GM23338 (cell line): ENCODE measurements around the gene EFCAB8. TPM values are rescaled to one million over a fixed set of nuclear protein-coding genes. Genes with fewer than 3 reads are reported as not detected.

Experiments used
- ATAC-seq: fragments of 200-7000 bp; cut with Tn5 transposase; 3 replicates; pipeline ENCODE4 v1.9.1; 2020
- DNase-seq: peaks from one replicate; pipeline ENCODE4 v3.0.0-alpha.2; 2015; ENCODE audit warnings: low spot score
- H2AFZ ChIP-seq: fragments of 200-600 bp; sonication (generic); 2 replicates; pipeline ENCODE4 v1.8.0; 2016; ENCODE audit warnings: antibody characterized with exemption, mild to moderate bottlenecking, moderate library complexity
- H3F3A ChIP-seq: fragments of 200-600 bp; sonication (generic); replicated peaks from 2 replicates; pipeline ENCODE4 v1.8.0; 2017; ENCODE audit warnings: antibody characterized with exemption, mixed run types, low read depth
- H3K27ac ChIP-seq: fragments of 200-600 bp; sonication (generic); 2 replicates; pipeline ENCODE4 v1.6.1; 2016; ENCODE audit warnings: low read depth
- H3K27me3 ChIP-seq: fragments of 200-600 bp; sonication (generic); 2 replicates; pipeline ENCODE4 v1.8.0; 2016; ENCODE audit warnings: mild to moderate bottlenecking, mixed run types, moderate library complexity; ENCODE audit not compliant: insufficient read depth
- H3K36me3 ChIP-seq: fragments of 200-600 bp; sonication (generic); 2 replicates; pipeline ENCODE4 v1.8.0; 2016; ENCODE audit warnings: mild to moderate bottlenecking; ENCODE audit not compliant: insufficient read depth
- H3K4me1 ChIP-seq: fragments of 200-600 bp; sonication (generic); 2 replicates; pipeline ENCODE4 v1.8.0; 2016; ENCODE audit warnings: mild to moderate bottlenecking, moderate library complexity; ENCODE audit not compliant: insufficient read depth
- H3K4me2 ChIP-seq: fragments of 200-600 bp; sonication (generic); 2 replicates; pipeline ENCODE4 v1.7.1; 2017; ENCODE audit warnings: mixed run types
- H3K4me3 ChIP-seq: fragments of 200-600 bp; sonication (generic); 2 replicates; pipeline ENCODE4 v1.6.1; 2016; ENCODE audit warnings: mixed run types
- H3K79me2 ChIP-seq: fragments of 200-600 bp; sonication (generic); replicated peaks from 2 replicates; pipeline ENCODE4 v1.8.0; 2017; ENCODE audit warnings: mild to moderate bottlenecking; ENCODE audit not compliant: insufficient read depth
- H3K9me2 ChIP-seq: fragments of 200-600 bp; sonication (generic); 2 replicates; pipeline ENCODE4 v1.8.0; 2017; ENCODE audit not compliant: insufficient read depth
- H4K20me1 ChIP-seq: fragments of 200-600 bp; sonication (generic); replicated peaks from 2 replicates; pipeline ENCODE4 v1.8.0; 2017; ENCODE audit warnings: mild to moderate bottlenecking; ENCODE audit not compliant: insufficient read depth
- H3K27ac Mint-ChIP-seq: 2 replicates; pipeline ENCODE4 v1.8.0; 2020; ENCODE audit warnings: inconsistent platforms, mild to moderate bottlenecking, moderate library complexity, mixed read lengths
- H3K27me3 Mint-ChIP-seq: 3 replicates; pipeline ENCODE4 v1.8.0; 2022; ENCODE audit warnings: low read depth, mild to moderate bottlenecking, moderate library complexity, mixed read lengths, inconsistent platforms; ENCODE audit not compliant: insufficient read depth, poor library complexity
- H3K36me3 Mint-ChIP-seq: 3 replicates; pipeline ENCODE4 v1.8.0; 2021; ENCODE audit warnings: low read depth, mild to moderate bottlenecking, inconsistent platforms, moderate library complexity, mixed read lengths
- H3K4me1 Mint-ChIP-seq: 3 replicates; pipeline ENCODE4 v1.8.0; 2020; ENCODE audit warnings: mild to moderate bottlenecking, inconsistent platforms, mixed read lengths
- H3K4me3 Mint-ChIP-seq: 3 replicates; pipeline ENCODE4 v1.8.0; 2021; ENCODE audit warnings: moderate library complexity, mild to moderate bottlenecking, inconsistent platforms, mixed read lengths
- H3K9me3 Mint-ChIP-seq: 3 replicates; pipeline ENCODE4 v1.8.0; 2020; ENCODE audit warnings: moderate library complexity, mild to moderate bottlenecking, inconsistent platforms, mixed read lengths
- CTCF ChIP-seq, 2 experiments: fragments of 200-600 bp in 1 of 2; sonication (generic) in 1 of 2; conservative IDR thresholded peaks; 2 replicates each; pipeline versions ENCODE4 v1.5.1 to v1.6.1; 2016 to 2017; ENCODE audit warnings: antibody characterized with exemption in 2 of 2, low read depth in 2 of 2, mild to moderate bottlenecking in 2 of 2, moderate library complexity in 1 of 2
- EZH2 ChIP-seq: fragments of 200-600 bp; sonication (generic); IDR thresholded peaks from one replicate; pipeline ENCODE4 v1.8.0; 2017; ENCODE audit warnings: antibody characterized with exemption, mild to moderate bottlenecking, low read depth; ENCODE audit not compliant: unreplicated experiment
- JUNB ChIP-seq: IDR thresholded peaks from one replicate; pipeline ENCODE4 v1.6.1; 2016; ENCODE audit warnings: antibody characterized with exemption; ENCODE audit not compliant: unreplicated experiment
- NANOG ChIP-seq: IDR thresholded peaks from 2 replicates; pipeline ENCODE4 v1.6.1; 2016; ENCODE audit warnings: antibody characterized with exemption, borderline replicate concordance
- REST ChIP-seq: IDR thresholded peaks from one replicate; pipeline ENCODE4 v1.6.1; 2018; ENCODE audit warnings: antibody characterized with exemption; ENCODE audit not compliant: unreplicated experiment
- STAT1 ChIP-seq: IDR thresholded peaks from one replicate; pipeline ENCODE4 v1.6.1; 2016; ENCODE audit warnings: antibody characterized with exemption; ENCODE audit not compliant: unreplicated experiment
- ZNF331 ChIP-seq: fragments of 250-450 bp; sonication (Bioruptor Pico); IDR thresholded peaks from 2 replicates; pipeline ENCODE4 v1.5.0; 2020; ENCODE audit warnings: low read depth, mild to moderate bottlenecking, moderate library complexity
- ZNF462 ChIP-seq: fragments of 250-450 bp; sonication (Bioruptor Pico); IDR thresholded peaks from 2 replicates; pipeline ENCODE4 v1.5.0; 2020; ENCODE audit warnings: mild to moderate bottlenecking, moderate library complexity
- polyA plus RNA-seq: library from polyadenylated mRNA; unstranded; fragments of >200 nt; fragmentation: Nextera tagmentation; extraction: Ambion mirVana; gene quantifications from 2 replicates; pipeline ENCODE4 v1.2.1, GENCODE V29; 2016
- total RNA-seq: library from RNA; depleted of rRNA; stranded (reverse); fragments of >200 nt; shearing (Covaris generic); gene quantifications from 2 replicates; pipeline ENCODE4 v1.2.3, GENCODE V29; 2014

Gene EFCAB8
- total and polyA plus RNA-seq, 2 experiments from 2014 or later, result 0.35 TPM; not detected in 1

GRCh38 chr20:32832664-32833063 is 26.1 kb upstream of the EFCAB8 start (continued):
- TF ChIP-seq ZNF462 (CRISPR knock-in tag), result no peak

- H3K27me3 ChIP-seq, result no peaks in the 10 kb centered on the region
- DNase-seq, result no peak
- H3K79me2 ChIP-seq, result peaks cover 92% of the 10 kb centered on the region
- H3K4me2 ChIP-seq, result no peak overlapping the region
- peaks cover 24% of the 10 kb centered on the region for H3F3A ChIP-seq
- TF ChIP-seq ZNF331 (no peak), JUNB (no peak), EZH2 (no peak), NANOG (no peak), REST (no peak), CTCF (conservative IDR thresholded peaks at IDR 0.05; ENCODE audit: low read depth in 2 of 2) (no peak), STAT1 (no peak)
- H3K27me3 Mint-ChIP-seq, result peaks cover 6% of the 10 kb centered on the region
- no peaks in the 10 kb centered on the region for H3K9me2 ChIP-seq
- H3K9me3 Mint-ChIP-seq, result no peaks in the 10 kb centered on the region
- H3K36me3 ChIP-seq, result peaks cover 73% of the 10 kb centered on the region
- no peak overlapping the region for H3K4me3 ChIP-seq
- no peaks in the 10 kb centered on the region for H3K4me1 ChIP-seq
- no peak for ATAC-seq
- H3K4me3 Mint-ChIP-seq, result no peak overlapping the region
- no peaks in the 10 kb centered on the region; the same call in 2 of the 3 replicates for H3K4me1 Mint-ChIP-seq
- H2AFZ ChIP-seq, result no peak overlapping the region
- H3K27ac ChIP-seq, result no peak overlapping the region
- H3K27ac Mint-ChIP-seq, result no peak overlapping the region
- peaks cover 29% of the 10 kb centered on the region for H4K20me1 ChIP-seq
- peaks cover 87% of the 10 kb centered on the region for H3K36me3 Mint-ChIP-seq
Measured at GRCh38 chr20:32834972-32835371, 23.8 kb upstream of the EFCAB8 start.
